Measurements from ENCODE around the gene MTSS2. TPM values are rescaled to one million over a fixed set of nuclear protein-coding genes. Genes with fewer than 3 reads are reported as not detected.

MTSS2 gene
- total RNA-seq, 4 donors from 2014 or later = 42.6 to 160 (median 93.9) TPM

DNA sequence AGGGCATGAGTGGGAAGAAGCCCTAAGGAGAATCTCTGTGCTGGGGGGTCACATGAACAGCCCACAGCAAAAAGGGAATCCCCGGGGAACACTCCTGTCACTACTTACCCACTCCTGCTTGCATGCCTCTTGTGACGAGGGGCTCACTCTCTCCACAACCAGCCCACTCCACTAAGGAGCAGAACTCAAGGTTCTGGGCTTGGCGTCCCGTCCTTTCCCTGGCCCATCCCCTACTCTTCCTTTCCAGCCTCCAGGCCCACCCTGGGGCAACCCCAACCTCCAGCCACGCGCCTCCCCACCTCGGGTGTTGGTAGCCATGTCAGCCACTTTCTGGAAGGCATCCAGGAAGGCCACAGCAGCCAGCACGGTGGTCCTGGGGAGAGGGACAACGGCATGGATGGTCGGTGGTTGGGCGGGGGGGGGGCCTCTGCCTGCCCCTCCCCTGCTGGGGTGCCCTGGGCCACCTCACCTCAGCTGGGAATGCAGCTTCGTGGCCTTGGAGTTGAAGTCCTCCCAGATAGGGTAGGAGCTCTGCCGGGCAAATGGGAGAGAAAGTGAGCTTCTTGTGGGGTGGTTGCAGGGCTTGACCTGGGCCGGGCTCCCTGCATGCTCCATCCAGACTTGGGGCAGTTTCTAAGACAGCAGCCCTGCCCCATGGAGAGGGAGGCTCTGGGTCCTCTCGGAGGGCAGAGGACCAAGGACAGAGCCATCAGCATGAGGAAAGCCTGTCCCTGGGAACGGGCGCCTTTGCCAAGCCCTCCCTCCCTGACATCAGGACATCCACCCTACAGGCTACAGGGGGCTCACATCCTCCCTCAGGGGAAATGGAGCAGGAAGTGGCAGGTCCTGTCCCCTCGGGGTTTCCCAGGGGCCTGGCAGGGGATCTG lies 5.1 kb downstream of the MTSS2 start:
- peak overlapping the region; percentile 44 to 63 (median 54) for H3K27ac ChIP-seq
- in situ Hi-C loops (cut with MboI; ENCODE audit: low sequenced_read_pairs in 4 of 4) = loop anchor here in 2 of 4 donors (5.0 to 10.0 kb wide), 3 partner anchors 54 to 92 kb away; no protein-coding TSS in a partner anchor
- no peaks in the 10 kb centered on the region for H3K9me3 ChIP-seq
- H3K27me3 ChIP-seq = no peaks in the 10 kb centered on the region
- peaks cover 32 to 49% of the 10 kb centered on the region in 2 donors for H3K4me1 ChIP-seq
- intact Hi-C loops (cut with DNase I; ENCODE audit: low total_unique reads) = loop anchor here (1.0 kb wide), 1 partner anchor 91 kb away; no protein-coding TSS in a partner anchor
- ATAC-seq = no peak
- H3K36me3 ChIP-seq = peaks cover 0 to 37% of the 10 kb centered on the region in 2 donors
- no peak for TF ChIP-seq POLR2A (IDR thresholded peaks at IDR 0.05)
- no peak for DNase-seq
- H3K4me3 ChIP-seq = no peak overlapping the region

- Histone ChIP-seq H3K27me3 (no peaks in the 10 kb centered on the region), H3K4me1 (peaks cover 30 to 45% of the 10 kb centered on the region in 2 donors), H3K4me3 (no peak overlapping the region), H3K9me3 (no peaks in the 10 kb centered on the region), H3K36me3 (peaks cover 0 to 46% of the 10 kb centered on the region in 2 donors), H3K27ac (peak overlapping the region; percentile 40 to 63 (median 48))
- intact Hi-C loops (cut with DNase I; ENCODE audit: low total_unique reads) (loop anchor here (1.0 kb wide), 1 partner anchor 91 kb away; no protein-coding TSS in a partner anchor), in situ Hi-C loops (cut with MboI; ENCODE audit: low sequenced_read_pairs in 4 of 4) (loop anchor here in 3 of 4 donors (5.0 to 10.0 kb wide), 4 partner anchors 55 to 95 kb away; no protein-coding TSS in a partner anchor)
- ATAC-seq (peak in 1 of 2 donors; percentile 27), DNase-seq (no peak)
- TF ChIP-seq POLR2A (IDR thresholded peaks at IDR 0.05) (no peak), CTCF (IDR thresholded peaks at IDR 0.05 in 4 of 5, conservative IDR thresholded peaks at IDR 0.05 in 1 of 5) (peak in 4 of 5 experiments; percentile 72 to 88 (median 84))
These were observed 6.0 kb downstream of the MTSS2 start for GRCh38 chr16:70679671-70680494.

- no peak for TF ChIP-seq CTCF (IDR thresholded peaks at IDR 0.05 in 4 of 5, conservative IDR thresholded peaks at IDR 0.05 in 1 of 5)
- TF ChIP-seq POLR2A (IDR thresholded peaks at IDR 0.05) = no peak
- ATAC-seq = no peak
- no peaks in the 10 kb centered on the region for H3K27me3 ChIP-seq
- H3K4me1 ChIP-seq = peaks cover 23 to 37% of the 10 kb centered on the region in 2 donors
- in situ Hi-C loops (cut with MboI; ENCODE audit: low sequenced_read_pairs in 4 of 4) (loop anchor here in 1 of 4 donors (10.0 kb wide), 1 partner anchor 96 kb away; no protein-coding TSS in a partner anchor), intact Hi-C loops (cut with DNase I; ENCODE audit: low total_unique reads) (no loop called here)
- peaks cover 0 to 54% of the 10 kb centered on the region in 2 donors for H3K36me3 ChIP-seq
- H3K4me3 ChIP-seq = no peak overlapping the region
- peak overlapping the region in 1 of 4 donors; percentile 18 for H3K27ac ChIP-seq
- DNase-seq = no peak
- no peaks in the 10 kb centered on the region for H3K9me3 ChIP-seq
These were observed 6.8 kb downstream of the MTSS2 start for GRCh38 chr16:70678898-70679670.

DNA sequence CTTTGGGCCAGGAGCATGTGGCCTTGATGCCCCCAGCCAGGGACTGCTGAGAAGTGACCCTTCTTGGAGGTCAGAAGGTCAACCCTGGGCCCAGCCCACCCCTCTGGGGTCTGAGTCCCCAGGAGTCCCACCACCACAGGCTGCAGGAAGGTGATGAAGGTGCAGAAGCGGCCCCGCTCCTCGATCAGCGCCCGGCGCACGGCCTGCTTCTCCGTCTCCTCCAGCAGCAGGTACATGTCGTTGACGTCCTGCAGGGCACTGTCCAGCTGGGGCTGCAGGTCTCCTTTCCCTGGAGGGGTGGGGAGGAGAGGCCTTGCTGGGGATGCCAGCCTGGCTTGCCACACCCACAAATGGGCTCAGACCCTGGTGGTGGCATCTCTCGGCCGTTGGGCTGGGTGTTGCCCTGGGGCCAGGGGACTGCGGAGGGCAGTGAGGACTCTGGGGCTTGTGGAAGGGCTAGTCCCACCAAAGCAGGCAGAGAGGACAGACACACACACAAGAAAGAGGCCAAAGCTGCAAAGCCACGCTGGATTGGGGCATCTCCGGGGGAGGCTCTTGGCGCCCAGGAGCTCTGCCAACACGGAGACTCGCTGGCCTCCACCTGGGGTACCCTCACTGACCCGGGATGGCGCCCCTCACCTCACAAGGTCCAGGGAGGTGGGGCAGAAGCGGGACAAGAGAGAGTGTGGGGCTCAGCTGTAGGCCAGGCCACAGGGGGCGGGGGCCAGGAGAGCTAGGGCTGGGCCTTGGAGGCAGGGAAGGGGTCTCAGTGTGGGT lies 7.5 kb downstream of the MTSS2 start:
- intact Hi-C loops (cut with DNase I; ENCODE audit: low total_unique reads) = no loop called here
- H3K4me3 ChIP-seq = no peak overlapping the region
- DNase-seq (no peak), ATAC-seq (no peak)
- H3K36me3 ChIP-seq = peaks cover 0 to 61% of the 10 kb centered on the region in 2 donors
- in situ Hi-C loops (cut with MboI; ENCODE audit: low sequenced_read_pairs in 4 of 4) = loop anchor here in 1 of 4 donors (10.0 kb wide), 1 partner anchor 96 kb away; no protein-coding TSS in a partner anchor
- no peaks in the 10 kb centered on the region for H3K9me3 ChIP-seq
- peak overlapping the region in 1 of 4 donors; percentile 59 for H3K27ac ChIP-seq
- TF ChIP-seq CTCF (IDR thresholded peaks at IDR 0.05 in 4 of 5, conservative IDR thresholded peaks at IDR 0.05 in 1 of 5) (no peak), POLR2A (IDR thresholded peaks at IDR 0.05) (no peak)
- H3K4me1 ChIP-seq = peaks cover 16 to 30% of the 10 kb centered on the region in 2 donors
- no peaks in the 10 kb centered on the region for H3K27me3 ChIP-seq

Measured in gastrocnemius medialis (tissue), 4 donors.